Activated CD4-positive, alpha-beta T cell treated with anti-CD3 and anti-CD28 coated beads, Interleukin-2, Interleukin-4, amounts not matched to agents 100 ng/mL and 50 ng/mL, durations not matched to agents 16 hours and 8 hours (primary cell): Measurements from ENCODE around the gene PAGE2B.
"Not testable (repeated sequence)": the region's sequence is repeated elsewhere in the genome, so short reads cannot be mapped to it uniquely, and the experiment has no call there.

Source experiments
- DNase-seq: peaks from one replicate; pipeline ENCODE4 v3.0.0-alpha.2; 2020; ENCODE audit warnings: low spot score

Gene PAGE2B, protein sequence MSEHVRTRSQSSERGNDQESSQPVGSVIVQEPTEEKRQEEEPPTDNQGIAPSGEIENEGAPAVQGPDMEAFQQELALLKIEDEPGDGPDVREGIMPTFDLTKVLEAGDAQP

DNA sequence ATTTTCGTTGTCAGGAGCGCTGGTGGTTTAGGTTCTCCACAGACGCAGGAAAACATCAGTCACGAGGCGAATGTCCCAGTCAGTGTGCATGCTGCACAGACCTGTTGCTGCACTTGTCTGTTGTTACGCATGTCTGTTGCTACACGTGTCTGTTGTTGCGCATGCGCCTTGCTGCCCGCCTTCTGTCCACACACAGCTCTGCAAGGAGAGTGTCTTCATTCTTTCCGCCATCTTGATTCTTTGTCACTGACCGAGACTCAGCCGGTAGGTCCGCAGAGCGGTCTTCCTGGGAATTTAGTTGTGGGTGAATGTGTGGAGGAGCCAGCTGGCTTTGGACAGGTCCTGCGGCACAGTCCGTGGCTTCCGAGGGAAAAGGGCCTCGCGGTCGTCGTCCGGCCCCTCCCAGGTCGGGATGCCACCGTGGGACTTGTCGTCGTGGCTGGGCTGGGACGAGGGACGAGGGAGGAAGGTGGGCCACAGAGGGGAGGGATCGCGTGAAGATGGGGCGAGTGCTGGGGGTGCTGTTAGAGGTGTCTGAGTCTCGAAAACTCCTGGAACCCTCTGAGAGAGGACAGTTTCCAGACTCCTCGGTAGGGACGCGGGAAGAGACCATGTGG lies at the start of gene PAGE2B:
TSS of gene PAGE2B (plus strand) at position 180 of the 617 bp plus-strand sequence. CDS start 1,012 bp downstream, outside the sequence.
- no peak for DNase-seq

DNA sequence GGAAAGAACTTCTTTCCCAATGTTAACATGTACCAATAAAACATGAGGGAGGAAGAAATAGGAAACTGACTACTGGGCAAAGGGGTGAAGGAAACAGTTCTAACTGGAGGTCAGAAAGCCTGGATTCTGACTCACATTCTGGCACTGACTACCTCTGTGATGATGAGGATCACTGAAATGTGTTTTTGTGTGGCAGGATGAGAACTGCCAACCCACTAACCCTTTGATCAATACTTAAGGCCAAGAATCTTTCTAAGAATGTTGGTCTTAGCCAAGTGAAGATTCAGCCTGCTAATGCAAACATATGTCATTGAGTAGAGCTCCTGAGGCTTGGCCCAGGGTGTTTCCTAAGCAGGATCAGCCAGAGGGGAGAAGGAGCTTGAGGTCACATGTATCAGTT lies 48.7 kb upstream of the PAGE2B start:
- DNase-seq, result no peak

DNA sequence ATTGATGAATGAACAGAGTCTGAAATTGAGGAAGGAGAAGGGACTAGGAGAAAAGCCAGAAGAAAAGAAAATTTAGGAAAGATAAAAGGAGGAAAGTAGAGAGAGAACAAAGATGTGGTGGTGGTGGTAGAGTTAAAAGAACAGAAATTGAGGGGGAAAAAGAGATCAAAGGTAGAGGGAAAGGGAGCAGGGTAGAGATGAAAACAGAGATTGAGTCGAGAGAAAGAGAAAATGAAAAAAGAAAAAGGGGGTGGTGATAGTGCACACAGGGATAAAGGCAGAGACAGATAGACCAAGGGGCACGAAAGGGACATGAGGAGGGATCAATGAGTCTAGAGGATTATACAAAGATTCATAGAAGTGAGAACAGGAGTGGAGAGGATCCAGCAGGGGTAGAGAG lies 48.0 kb upstream of the PAGE2B start:
- DNase-seq, result no peak

DNA sequence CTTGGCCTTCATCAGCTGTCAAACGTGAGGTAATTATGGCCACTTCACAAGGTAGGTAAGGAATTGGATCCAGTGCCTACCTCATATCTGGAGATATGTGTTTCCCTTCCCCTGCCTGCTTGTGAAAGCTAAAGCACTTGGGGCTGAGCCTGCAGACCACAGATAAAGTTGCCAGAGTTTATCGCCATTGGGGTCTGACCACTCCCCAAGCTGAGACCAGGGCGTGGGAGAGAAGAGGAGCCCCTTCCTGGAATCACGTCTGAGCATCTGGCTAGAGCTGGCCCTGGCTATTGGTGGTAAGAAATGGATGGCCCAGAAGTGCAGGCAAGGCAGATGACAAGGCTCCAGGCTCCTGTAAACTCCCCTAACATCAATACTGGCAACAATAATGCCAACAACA lies 46.8 kb upstream of the PAGE2B start:
- no peak for DNase-seq

DNA sequence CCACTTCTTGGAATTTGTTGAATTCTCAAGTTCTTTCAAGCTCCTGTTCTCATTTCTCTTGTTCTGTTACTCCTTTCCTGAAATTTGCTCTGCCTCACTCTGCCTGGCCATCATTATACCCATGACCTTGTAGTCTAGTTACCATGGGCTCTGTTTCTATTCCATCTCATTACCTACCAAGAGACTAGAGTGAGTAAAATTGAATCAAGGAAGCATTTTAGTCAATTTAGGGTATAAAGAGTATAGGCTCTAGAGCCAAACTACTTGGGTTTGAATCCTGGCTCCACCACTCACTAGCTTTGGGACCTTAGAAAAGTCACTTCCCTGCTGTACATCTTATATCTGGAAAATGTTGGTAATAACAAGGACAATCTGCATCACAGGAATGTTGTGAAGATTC lies 46.2 kb upstream of the PAGE2B start:
- no peak for DNase-seq

DNA sequence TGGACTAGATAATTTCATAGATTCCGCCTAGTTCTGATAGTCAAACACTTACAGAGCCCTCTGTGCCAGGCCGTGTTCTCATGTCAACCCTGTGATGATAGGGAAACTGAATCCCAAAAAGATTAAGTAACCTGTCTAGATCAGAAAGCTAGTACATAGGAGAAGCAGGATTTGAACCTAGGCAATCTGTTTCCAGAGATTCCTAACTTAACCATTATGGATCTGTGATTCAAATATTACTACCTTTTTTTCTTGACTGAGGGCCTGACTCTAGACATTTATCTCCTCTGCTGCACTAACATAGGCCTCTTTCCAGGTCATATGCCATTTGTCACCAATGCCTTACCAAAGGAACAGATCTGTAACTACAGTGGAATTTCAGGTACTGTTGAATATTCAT lies 45.5 kb upstream of the PAGE2B start:
- no peak for DNase-seq

DNA sequence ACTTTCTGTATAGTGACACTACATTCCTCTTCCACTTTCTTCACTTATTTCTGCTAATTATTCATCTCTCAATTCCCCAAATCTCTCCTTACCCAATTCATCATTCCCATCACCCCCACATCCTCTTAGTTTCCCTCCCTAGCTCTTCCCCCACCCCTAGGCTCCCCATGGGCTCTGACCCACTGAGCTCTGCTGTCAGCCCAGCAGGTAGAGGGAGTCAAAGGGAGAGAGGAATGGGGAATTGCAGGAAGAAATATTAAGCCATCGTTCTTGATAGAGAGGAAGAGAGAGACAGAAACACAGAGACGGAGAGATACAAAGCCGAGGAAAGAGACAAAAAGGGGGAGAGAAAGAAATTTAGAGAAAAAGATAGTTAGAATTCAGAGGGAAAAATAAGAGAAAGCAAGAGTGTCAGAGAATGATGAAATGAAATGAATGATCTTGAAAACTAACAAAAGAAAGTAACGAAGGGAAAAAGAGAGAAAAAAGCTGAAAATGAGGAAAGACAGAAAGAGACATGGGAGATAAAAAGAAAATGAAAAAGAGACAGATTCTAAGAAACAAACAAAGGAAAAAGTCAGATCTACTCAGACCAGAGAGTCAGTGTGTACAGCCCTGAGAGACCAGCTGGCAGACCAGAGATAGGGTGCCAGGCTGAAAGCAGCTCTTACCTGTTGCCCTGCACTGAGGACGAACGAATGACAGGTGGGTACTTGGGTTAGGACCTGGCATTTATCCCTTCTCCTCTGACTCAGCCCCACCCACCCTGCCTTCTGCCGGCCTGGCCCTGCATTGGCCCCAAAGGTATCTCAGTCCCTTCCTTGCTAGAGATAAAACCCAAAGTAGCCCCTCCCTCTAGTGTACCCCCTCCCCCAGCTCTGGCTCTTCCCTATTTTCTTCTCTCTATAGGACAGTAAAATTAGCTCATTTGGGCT lies 44.3 kb upstream of the PAGE2B start, which contains the start of gene ALAS2:
TSS of gene ALAS2 (minus strand) at position 707 of the 935 bp plus-strand sequence. CDS start 4,977 bp downstream, outside the sequence.
- no peak for DNase-seq

DNA sequence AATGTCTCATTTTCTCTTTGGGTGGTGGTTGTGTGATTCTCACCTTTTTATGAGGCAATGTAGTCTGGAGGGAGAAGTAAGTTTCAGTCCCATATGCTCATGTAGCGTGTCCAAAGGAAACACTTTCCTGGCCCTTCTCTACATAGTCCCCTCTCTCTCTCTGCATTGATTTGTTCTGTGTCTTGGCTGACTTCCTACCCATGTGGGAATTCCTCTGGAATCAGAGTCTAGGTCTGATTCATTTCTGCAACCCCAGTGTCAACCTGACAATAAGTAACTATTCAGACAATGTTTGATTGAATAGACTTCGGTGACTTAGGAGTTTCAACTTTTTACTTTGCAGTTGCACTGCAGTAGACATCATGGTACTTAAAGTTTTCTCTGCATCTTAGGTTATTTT lies 41.4 kb upstream of the PAGE2B start:
- no peak for DNase-seq

DNA sequence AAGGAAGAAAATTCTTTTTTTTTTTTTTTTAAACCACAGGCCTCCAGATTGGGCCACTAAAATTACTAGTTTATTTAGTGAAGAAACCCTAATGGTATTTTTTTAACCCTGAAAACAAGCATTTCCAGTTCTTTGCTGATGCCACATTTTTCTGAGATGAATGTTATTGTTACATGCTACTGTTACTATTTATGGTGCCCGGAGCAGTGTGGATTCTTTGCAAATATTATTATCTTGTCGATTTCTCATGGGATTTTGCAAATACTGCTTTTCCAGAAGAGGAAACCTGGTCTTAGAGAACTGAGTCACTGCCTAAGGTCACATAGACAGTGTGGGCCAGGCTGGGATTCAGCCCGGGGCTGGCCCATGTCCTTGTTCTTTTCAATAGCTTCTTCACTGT lies 35.4 kb upstream of the PAGE2B start:
- DNase-seq, result no peak

DNA sequence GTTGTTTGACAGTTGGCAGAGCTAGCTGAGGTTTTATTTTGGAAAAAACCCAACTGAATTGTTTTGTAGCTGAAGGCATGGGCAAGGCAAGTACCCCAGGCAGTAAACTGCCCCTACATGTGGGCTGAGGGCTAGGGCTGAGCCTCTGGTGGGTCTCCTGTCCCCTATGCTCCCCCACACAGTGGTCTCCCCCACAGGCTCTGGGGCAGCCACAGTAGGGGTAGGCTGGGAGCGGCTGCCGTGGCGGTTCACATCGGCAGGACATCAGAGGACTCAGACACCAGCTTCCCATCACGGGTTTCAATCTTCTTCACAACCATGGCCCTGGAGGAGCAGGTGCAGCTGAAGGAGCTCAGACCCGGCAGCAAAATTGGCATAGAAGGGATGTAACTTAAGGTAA lies 33.3 kb upstream of the PAGE2B start:
- DNase-seq, result no peak

DNA sequence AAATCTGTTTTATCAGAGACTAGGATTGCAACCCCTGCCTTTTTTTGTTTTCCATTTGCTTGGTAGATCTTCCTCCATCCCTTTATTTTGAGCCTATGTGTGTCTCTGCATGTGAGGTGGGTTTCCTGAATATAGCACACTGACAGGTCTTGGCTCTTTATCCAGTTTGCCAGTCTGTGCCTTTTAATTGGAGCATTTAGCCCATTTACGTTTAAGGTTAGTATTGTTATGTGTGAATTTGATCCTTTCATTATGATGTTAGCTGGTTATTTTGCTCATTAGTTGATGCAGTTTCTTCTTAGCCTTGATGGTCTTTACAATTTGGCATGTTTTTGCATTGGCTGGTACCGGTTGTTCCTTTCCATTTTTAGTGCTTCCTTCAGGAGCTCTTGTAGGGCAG lies 24.2 kb upstream of the PAGE2B start:
- not testable (repeated sequence) for DNase-seq

DNA sequence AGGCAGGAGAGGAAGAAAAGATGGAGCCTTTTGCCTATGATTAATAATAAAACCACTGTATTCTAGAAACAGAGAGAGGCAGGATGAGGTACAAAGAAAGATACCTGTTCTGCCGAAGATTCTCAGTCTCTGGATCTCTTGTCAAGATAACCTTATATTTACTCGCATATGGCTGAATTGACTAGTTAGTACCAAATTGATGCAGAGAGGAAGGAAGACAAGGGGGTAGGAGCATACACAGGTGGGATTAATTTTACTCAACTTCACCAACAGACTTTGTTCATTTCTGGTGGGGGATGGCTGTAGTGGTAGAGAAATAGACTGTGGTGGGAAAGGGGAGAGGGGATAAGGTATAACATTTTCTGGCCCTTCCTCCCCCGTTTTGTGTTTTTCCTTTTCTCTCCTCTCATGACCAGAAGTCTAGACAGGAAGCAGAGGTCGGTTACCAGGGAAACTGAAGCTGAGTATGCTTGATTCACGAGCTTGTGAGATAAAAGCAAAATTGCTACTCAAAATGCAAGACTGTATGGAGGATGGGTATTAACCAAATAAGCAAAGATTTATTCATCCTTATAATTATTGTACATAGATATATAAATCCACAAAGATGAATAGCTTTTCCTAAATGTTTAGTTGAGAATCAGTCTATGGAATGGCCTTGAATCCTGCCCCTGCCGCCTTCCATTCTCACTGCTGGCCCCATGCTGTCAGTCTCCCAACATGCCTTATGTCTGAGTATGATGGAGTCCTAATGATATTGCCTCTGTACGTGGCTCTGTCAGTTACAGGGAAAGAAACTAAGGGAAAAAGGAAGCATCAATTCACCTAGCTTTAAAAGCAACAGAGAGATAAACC lies 17.8 kb upstream of the PAGE2B start:
- DNase-seq, result peak; percentile 9

DNA sequence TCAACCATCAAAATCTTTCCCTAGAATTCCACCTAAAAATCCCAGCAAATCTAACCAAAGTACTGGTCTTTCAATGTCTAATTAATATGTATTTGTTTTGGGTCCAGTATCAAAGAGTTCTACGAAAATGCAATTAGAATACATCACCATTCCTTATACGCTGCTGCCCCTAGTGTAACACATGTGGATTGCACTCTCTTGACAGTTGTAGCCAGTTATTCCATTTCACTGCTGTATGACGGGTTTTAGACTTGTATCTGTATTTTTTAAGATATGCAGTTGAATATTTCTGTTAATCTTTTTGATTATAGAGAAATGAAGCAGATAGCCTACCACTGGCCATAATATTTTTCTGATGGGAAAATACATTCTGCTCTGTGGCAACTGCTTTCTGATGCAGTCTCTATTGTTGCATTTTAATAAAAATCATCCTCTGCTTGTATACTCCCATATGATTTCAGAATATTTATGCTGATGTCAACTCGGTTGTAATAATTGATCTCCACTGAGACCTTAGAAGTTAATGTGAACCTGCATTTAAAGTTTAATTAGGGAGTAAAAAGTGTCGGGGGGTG lies 17.1 kb upstream of the PAGE2B start:
- peak; percentile 41 for DNase-seq

DNA sequence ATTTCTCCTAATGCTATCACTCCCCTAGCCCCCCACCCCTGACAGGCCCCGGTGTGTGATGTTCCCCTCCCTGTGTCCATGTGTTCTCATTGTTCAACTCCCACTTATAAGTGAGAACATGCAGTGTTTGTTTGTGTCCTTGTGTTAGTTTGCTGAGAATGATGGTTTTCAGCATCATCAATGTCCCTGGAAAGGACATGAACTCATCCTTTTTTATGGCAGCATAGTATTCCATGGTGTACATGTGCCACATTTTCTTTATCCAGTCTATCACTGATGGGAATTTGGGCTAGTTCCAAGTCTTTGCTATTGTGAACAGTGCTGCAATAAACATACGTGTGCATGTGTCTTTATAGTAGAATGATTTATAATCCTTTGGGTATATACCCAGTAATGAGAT lies 7.7 kb upstream of the PAGE2B start:
- not testable (repeated sequence) for DNase-seq

DNA sequence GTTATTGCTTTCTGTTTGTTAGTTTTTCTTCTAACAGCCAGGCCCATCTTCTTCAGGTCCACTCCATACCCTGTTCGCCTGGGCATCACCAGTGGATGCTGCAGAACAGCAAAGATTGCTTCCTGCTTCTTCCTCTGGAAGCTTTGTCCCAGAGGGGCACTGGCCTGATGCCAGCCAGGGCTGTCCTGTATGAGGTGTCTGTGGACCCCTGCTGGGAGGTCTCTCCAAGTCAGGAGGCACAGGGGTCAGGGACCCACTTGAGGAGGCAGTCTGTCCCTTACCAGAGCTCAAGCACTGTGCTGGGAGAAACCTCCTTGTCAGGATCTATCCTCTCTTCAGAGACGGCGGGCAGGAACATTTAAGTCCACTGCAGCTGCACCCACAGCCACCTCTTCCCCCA lies 2.5 kb upstream of the PAGE2B start:
- DNase-seq, result no peak

DNA sequence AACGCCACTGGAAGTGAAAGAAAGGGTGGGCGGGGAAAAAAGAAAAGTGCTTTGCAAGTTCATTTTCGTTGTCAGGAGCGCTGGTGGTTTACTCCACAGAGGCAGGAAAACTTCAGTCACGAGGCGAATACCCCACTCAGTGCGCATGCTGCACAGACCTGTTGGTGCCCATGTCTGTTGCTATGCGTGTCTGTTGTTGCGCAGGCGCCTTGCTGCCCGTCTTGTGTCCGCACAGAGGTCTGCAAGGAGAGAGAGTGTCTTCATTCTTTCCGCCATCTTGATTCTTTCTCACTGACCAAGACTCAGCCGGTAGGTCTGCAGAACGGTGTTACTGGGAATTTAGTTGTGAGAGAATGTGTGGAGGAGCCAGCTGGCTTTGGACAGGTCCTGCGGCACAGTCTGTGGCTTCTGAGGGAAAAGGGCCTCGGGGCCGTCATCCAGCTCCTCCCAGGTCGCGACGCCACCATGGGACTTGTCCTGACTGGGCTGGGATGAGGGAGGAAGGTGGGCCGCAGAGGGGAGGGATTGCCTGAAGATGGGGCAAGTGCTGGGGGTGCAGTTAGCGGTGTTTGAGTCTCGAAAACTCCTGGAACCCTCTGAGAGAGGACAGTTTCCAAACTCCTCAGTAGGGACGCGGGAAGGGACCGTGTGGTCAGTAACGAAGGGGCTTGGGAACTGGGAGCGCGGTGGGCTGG lies 14.1 kb downstream of the PAGE2B start, which contains the start of gene PAGE2:
TSS of gene PAGE2 (plus strand) at position 224 of the 695 bp plus-strand sequence. CDS start 1,003 bp downstream, outside the sequence.
- DNase-seq, result no peak

DNA sequence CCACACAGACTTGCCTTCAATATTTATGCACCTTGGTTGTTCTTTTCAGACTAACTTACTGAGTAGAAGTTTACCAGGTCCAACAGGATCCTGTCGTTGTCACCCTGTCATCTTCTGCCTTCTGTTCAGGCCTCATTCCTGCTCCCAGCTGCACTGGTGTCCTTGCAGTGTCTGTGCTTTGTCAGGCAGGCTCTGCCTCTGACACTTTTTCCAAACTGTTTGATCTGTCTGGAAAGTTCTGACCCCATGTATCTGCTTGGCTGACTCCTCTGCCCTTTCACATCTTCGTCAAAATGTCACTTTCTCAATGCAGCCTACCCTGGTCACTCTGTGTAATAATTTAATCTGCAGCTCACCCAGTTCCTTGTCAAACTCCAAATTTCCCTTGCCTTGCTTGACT lies 23.9 kb downstream of the PAGE2B start:
- DNase-seq, result no peak

DNA sequence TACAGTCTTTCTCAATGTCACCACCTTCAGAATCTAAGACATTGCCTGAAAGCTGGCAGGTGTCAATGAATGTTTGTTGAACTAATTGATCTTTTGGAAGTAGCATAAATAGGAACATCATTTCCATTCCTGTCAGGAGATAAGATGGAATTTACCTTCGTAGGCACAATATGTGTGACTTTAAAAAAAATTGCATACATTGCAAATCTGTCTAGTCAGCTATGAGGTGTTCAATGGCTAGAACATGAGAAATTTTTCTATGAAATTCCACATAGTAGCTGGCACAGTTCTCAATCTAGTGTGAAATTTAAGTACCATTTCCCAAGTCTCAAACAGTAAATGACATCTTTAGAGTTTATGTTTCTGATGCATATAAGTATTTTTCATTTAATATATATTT lies 24.3 kb downstream of the PAGE2B start:
- no peak for DNase-seq

DNA sequence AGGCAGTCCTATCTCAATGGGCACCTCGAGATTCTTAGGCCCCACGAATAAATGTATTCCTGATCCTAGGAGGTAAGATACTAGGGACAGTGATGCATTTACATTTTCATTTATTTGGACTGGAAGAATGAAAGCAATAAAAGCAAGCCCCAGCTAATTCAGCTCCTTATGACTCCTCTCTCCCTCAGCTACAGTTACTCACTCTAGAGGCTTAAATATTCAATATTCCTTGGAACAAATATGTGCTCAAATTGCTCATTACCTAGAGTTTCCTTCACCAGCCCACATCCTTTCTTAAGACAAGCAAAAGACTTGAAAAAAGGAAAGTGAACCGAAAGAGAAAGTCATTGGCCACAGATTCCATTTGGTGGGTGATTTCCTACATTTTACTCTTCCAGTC lies 27.9 kb downstream of the PAGE2B start:
- no peak for DNase-seq

DNA sequence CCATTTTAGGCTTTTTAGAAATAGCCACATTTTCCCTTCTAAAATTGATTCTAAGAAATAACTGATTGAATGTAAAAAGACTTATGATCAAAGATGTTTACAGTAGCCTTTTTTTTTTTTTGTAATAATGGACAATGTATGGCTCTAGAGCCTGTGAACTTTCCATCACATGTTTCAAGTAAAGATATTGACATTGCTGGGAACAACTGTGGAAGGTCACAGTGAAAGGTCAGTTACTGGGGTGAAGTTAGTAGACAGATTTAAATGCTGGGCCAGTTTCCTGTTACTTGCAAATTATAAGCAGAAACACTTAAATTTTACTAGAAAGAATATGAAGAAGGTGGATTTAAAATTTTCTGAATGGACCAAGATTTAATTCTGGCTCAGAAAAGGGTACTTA lies 32.4 kb downstream of the PAGE2B start:
- DNase-seq, result no peak

DNA sequence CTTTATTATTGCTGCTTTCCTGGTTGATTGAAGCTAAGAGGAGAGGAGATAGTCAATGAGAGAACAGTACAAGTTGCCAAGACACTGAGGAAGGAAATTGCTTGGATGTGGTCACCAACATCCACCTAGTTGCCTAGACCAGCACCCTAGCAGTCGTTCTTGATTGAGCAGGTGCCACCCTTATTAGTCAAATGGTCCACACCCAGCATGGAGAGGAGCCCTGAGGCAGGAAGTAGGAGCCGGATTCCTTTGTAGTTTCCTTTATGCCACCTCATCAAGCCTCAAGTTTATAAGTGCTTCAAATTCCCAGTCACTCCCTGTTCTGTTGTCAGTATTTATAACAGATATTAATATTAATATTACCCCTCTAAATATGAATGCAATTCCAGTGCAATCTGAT lies 33.1 kb downstream of the PAGE2B start:
- DNase-seq, result no peak
